IMR-90 (cell line): Measurements from ENCODE around the gene VEPH1. TPM values are rescaled to one million over a fixed set of nuclear protein-coding genes. Genes with fewer than 3 reads are reported as not detected.

Source experiments
- ATAC-seq: fragments of 200-7000 bp; cut with Tn5 transposase; 2 replicates; pipeline ENCODE4 v1.9.1; 2020; ENCODE audit warnings: low read depth, mild to moderate bottlenecking, moderate library complexity
- BruUV-seq: library from RNA; stranded (reverse); fragments of 400-500 nt; replicated peaks from 2 replicates; lab custom pipeline; 2021; lab: Mats Ljungman, UMichigan
- CTCF ChIA-PET: fragments of 300-600 bp; formaldehyde crosslinking; extraction: SDS; loops from one replicate; lab custom pipeline; 2021; ENCODE audit warnings: antibody characterized with exemption; lab: Yijun Ruan, JAX
- POLR2A ChIA-PET: fragments of 300-600 bp; sonication (Branson Sonifier 250); formaldehyde crosslinking; loops from one replicate; lab custom pipeline; 2022; ENCODE audit warnings: antibody characterized with exemption; ENCODE audit not compliant: unreplicated experiment; lab: Charles Lee
- DNase-seq: peaks from one replicate; pipeline ENCODE4 v3.0.0; 2013
- H2AFZ ChIP-seq: replicated peaks from 2 replicates; pipeline ENCODE3; 2013; ENCODE audit warnings: low read length, mild to moderate bottlenecking; ENCODE audit not compliant: poor library complexity
- H2AK5ac ChIP-seq: 2 replicates; pipeline ENCODE4 v1.6.1; 2013; ENCODE audit warnings: low read depth, low read length, inconsistent platforms
- H2AK9ac ChIP-seq: replicated peaks from 2 replicates; pipeline ENCODE3; 2013; ENCODE audit warnings: mild to moderate bottlenecking, low read depth, low read length, moderate library complexity; ENCODE audit not compliant: poor library complexity
- H2BK120ac ChIP-seq: 2 replicates; pipeline ENCODE4 v1.6.1; 2013; ENCODE audit warnings: low read depth, low read length, inconsistent platforms
- H2BK15ac ChIP-seq: 3 replicates; pipeline ENCODE4 v1.6.1; 2013; ENCODE audit warnings: low read depth, low read length, inconsistent platforms
- H2BK20ac ChIP-seq: 2 replicates; pipeline ENCODE4 v1.6.1; 2013; ENCODE audit warnings: low read depth, mild to moderate bottlenecking, inconsistent platforms, low read length, moderate library complexity
- H2BK5ac ChIP-seq: 2 replicates; pipeline ENCODE4 v1.6.1; 2013; ENCODE audit warnings: mild to moderate bottlenecking, low read depth, low read length, inconsistent platforms; ENCODE audit not compliant: poor library complexity, severe bottlenecking
- H3K14ac ChIP-seq: replicated peaks from 2 replicates; pipeline ENCODE4 v1.6.1; 2013; ENCODE audit warnings: low read depth, low read length, inconsistent platforms
- H3K18ac ChIP-seq: 2 replicates; pipeline ENCODE4 v1.6.1; 2013; ENCODE audit warnings: low read depth, low read length, control low read depth
- H3K23ac ChIP-seq: 2 replicates; pipeline ENCODE4 v1.6.1; 2013; ENCODE audit warnings: low read depth, low read length, inconsistent platforms
- H3K27ac ChIP-seq: 2 replicates; pipeline ENCODE4 v1.5.1; 2013; ENCODE audit warnings: mild to moderate bottlenecking, control low read depth, low read length; ENCODE audit not compliant: insufficient read depth
- H3K27me3 ChIP-seq: 2 replicates; pipeline ENCODE4 v1.6.1; 2013; ENCODE audit warnings: low read length; ENCODE audit not compliant: control insufficient read depth, insufficient read depth
- H3K36me3 ChIP-seq: 2 replicates; pipeline ENCODE4 v1.6.1; 2013; ENCODE audit warnings: low read length, mixed read lengths; ENCODE audit not compliant: control insufficient read depth, insufficient read depth
- H3K4ac ChIP-seq: 2 replicates; pipeline ENCODE4 v1.6.1; 2013; ENCODE audit warnings: low read depth, low read length, inconsistent platforms
- H3K4me1 ChIP-seq: 2 replicates; pipeline ENCODE4 v1.6.1; 2013; ENCODE audit warnings: low read length, mixed read lengths; ENCODE audit not compliant: control insufficient read depth, insufficient read depth
- H3K4me2 ChIP-seq: 2 replicates; pipeline ENCODE4 v1.6.1; 2013; ENCODE audit warnings: low read depth, mild to moderate bottlenecking, control low read depth, low read length, moderate library complexity
- H3K4me3 ChIP-seq: 2 replicates; pipeline ENCODE4 v1.5.1; 2013; ENCODE audit warnings: low read depth, mild to moderate bottlenecking, control low read depth, low read length, moderate library complexity; ENCODE audit not compliant: insufficient read depth
- H3K56ac ChIP-seq: 2 replicates; pipeline ENCODE4 v1.6.1; 2013; ENCODE audit warnings: low read length, inconsistent platforms; ENCODE audit not compliant: insufficient read depth; ENCODE audit errors: extremely low read depth
- H3K79me1 ChIP-seq, 2 experiments: 2 replicates each; pipeline ENCODE4 v1.6.1; 2013; ENCODE audit warnings: low read length in 2 of 2, inconsistent platforms in 1 of 2, low read depth in 1 of 2
- H3K9ac ChIP-seq: 2 replicates; pipeline ENCODE4 v1.6.1; 2013; ENCODE audit warnings: low read depth, low read length, control low read depth
- H3K9me1 ChIP-seq: 2 replicates; pipeline ENCODE4 v1.6.1; 2013; ENCODE audit warnings: low read length, inconsistent platforms; ENCODE audit not compliant: insufficient read depth
- H3K9me3 ChIP-seq: 2 replicates; pipeline ENCODE4 v1.6.1; 2013; ENCODE audit warnings: low read length; ENCODE audit not compliant: control insufficient read depth, insufficient read depth
- H4K20me1 ChIP-seq: 2 replicates; pipeline ENCODE4 v1.6.1; 2013; ENCODE audit warnings: low read length, inconsistent platforms; ENCODE audit not compliant: insufficient read depth
- H4K5ac ChIP-seq: 2 replicates; pipeline ENCODE4 v1.6.1; 2013; ENCODE audit warnings: mild to moderate bottlenecking, low read depth, low read length, control low read depth
- H4K8ac ChIP-seq, 2 experiments: 2 replicates each; pipeline ENCODE4 v1.6.1; 2013; ENCODE audit warnings: low read depth in 2 of 2, low read length in 2 of 2, control low read depth in 1 of 2, inconsistent platforms in 1 of 2
- H4K91ac ChIP-seq: 2 replicates; pipeline ENCODE4 v1.6.1; 2013; ENCODE audit warnings: low read depth, low read length, inconsistent platforms; ENCODE audit not compliant: insufficient read depth
- POLR2A ChIP-seq: IDR thresholded peaks from 2 replicates; pipeline ENCODE4 v1.6.1; 2012; ENCODE audit warnings: mild to moderate bottlenecking, low read depth, low read length
- WGBS, 2 experiments: methylation state at CpG; one replicate each; pipeline versions ENCODE4 v1.1.5 to v1.1.7; 2013; ENCODE audit warnings: missing lambda C conversion rate in 2 of 2; ENCODE audit not compliant: insufficient read length in 1 of 2; ENCODE audit errors: extremely low coverage in 2 of 2; 5-methylcytosine and 5-hydroxymethylcytosine counted together
- dilution Hi-C: fragments of 300-500 bp; cut with HindIII; formaldehyde crosslinking; loops from one replicate; pipeline ENCODE4 v1.14.3; 2018; ENCODE audit warnings: low sequenced_read_pairs; ENCODE audit not compliant: unreplicated experiment
- in situ Hi-C: fragments of 300-500 bp; cut with MboI; formaldehyde crosslinking; loops from 3 replicates; pipeline ENCODE4 v1.14.3; 2019; ENCODE audit warnings: low sequenced_read_pairs, inconsistent platforms, mixed read lengths
- intact Hi-C: fragments of 100-400 bp; cut with micrococcal nuclease; formaldehyde crosslinking; loops from 2 replicates; pipeline ENCODE4 v1.10.0; 2022
- polyA plus RNA-seq, 3 experiments: library from polyadenylated mRNA; depleted of rRNA; stranded (reverse); fragments of >200 nt; gene quantifications; 2 replicates each; pipeline ENCODE4 v1.2.3, GENCODE V29; 2012; ENCODE audit warnings: low replicate concordance in 1 of 3
- total RNA-seq: library from RNA; depleted of rRNA; stranded (reverse); fragments of >200 nt; gene quantifications from 2 replicates; pipeline ENCODE4 v1.2.3, GENCODE V29; 2012

VEPH1 gene
- total and polyA plus RNA-seq, 2 of the 4 experiments (the other 2 are of a cell fraction): 30.5 to 130 TPM

- POLR2A ChIA-PET: interaction anchor here (0.7 kb wide), 1 partner anchor 159 kb away, joined by 4 read pairs; no protein-coding TSS in a partner anchor
- WGBS, 2 experiments: 93% methylated on average over 2 of the region's 3 CpGs; no CpG with 5 or more reads in 1 of the 2 experiments
Observed at GRCh38 chr3:157327837-157328236, 175.4 kb downstream of the VEPH1 start.

More at GRCh38 chr3:157327837-157328236, 175.4 kb downstream of the VEPH1 start:
- Histone ChIP-seq H3K27ac (no peak overlapping the region), H3K79me1 (no peaks in the 10 kb centered on the region), H2BK5ac (no peak overlapping the region), H4K5ac (no peak overlapping the region), H2AK9ac (no peak overlapping the region), H3K4ac (no peak overlapping the region), H3K9me1 (no peaks in the 10 kb centered on the region; the same call in 1 of the 2 replicates), H3K23ac (no peak overlapping the region), H2BK15ac (no peak overlapping the region), H2BK120ac (no peak overlapping the region), H3K4me3 (no peak overlapping the region), H3K36me3 (no peaks in the 10 kb centered on the region), H4K8ac (no peak overlapping the region), H4K91ac (no peak overlapping the region), H2BK20ac (no peak overlapping the region), H4K20me1 (no peaks in the 10 kb centered on the region), H3K56ac (no peak overlapping the region), H3K4me1 (no peaks in the 10 kb centered on the region; the same call in 1 of the 2 replicates), H3K18ac (no peak overlapping the region), H3K4me2 (no peak overlapping the region), H3K9me3 (no peaks in the 10 kb centered on the region), H2AFZ (no peak overlapping the region), H3K9ac (no peak overlapping the region), H3K14ac (no peak overlapping the region), H3K27me3 (no peaks in the 10 kb centered on the region), H2AK5ac (no peak overlapping the region)
- DNase-seq: no peak
- TF ChIP-seq POLR2A: no peak
- dilution Hi-C loops (no loop called here), intact Hi-C loops (no loop called here), in situ Hi-C loops (no loop called here)
- CTCF ChIA-PET: no interaction called here
- no peak for ATAC-seq
- no TSS peak for BruUV-seq
